K562 (cell line): Measurements from ENCODE around the gene TRIO. TPM values are rescaled to one million over a fixed set of nuclear protein-coding genes. Genes with fewer than 3 reads are reported as not detected.
A peak's percentile ranks its signal among the peaks of the same experiment; 100 is the strongest.

Experiments used
- ATAC-seq: fragments of 200-7000 bp; cut with Tn5 transposase; 3 replicates; pipeline ENCODE4 v1.9.1; 2020; ENCODE audit warnings: moderate library complexity
- BruUV-seq: library from RNA; stranded (reverse); fragments of 400-500 nt; replicated peaks from 2 replicates; lab custom pipeline; 2021; lab: Mats Ljungman, UMichigan
- CTCF ChIA-PET: fragments of 300-600 bp; formaldehyde crosslinking; extraction: SDS; loops from one replicate; lab custom pipeline; 2021; ENCODE audit warnings: low intra/inter-chr PET ratio; lab: Yijun Ruan, JAX
- POLR2A ChIA-PET: fragments of 300-600, 350-650 bp; sonication (Branson Sonifier 250); formaldehyde crosslinking; extraction: SDS; loops from one replicate; lab custom pipeline; 2021; ENCODE audit warnings: antibody characterized with exemption, inconsistent platforms; lab: Yijun Ruan, JAX
- DNase-seq, 4 experiments: peaks; one replicate each; pipeline versions ENCODE4 v3.0.0 to v3.0.0-alpha.2; 2011 to 2018; ENCODE audit warnings: low spot score in 3 of 4, mixed read lengths in 3 of 4; ENCODE audit errors: extremely low read depth in 1 of 4
- FAIRE-seq: peaks from 2 replicates; lab custom pipeline; 2011; peaks lifted over from hg19 to GRCh38; lab: Jason Lieb, UNC
- H2AFZ ChIP-seq: 2 replicates; pipeline ENCODE4 v1.6.0; 2011; ENCODE audit warnings: low read depth, low read length, control low read depth, inconsistent platforms
- H3K27ac ChIP-seq: fragments of 200-600 bp; 3 replicates; pipeline ENCODE4 v1.8.0; 2011; ENCODE audit warnings: low read depth, mild to moderate bottlenecking, control low read depth, inconsistent platforms, low read length, moderate library complexity, mixed read lengths; ENCODE audit errors: extremely low read depth
- H3K27me3 ChIP-seq, 2 experiments: fragments of 300-600 bp in 1 of 2; 2 replicates in 1 of 2; 3 replicates in 1 of 2; pipeline versions ENCODE4 v1.6.0 to v1.8.0; 2011; ENCODE audit warnings: inconsistent platforms in 2 of 2, low read length in 2 of 2, mild to moderate bottlenecking in 1 of 2, mixed read lengths in 1 of 2, moderate library complexity in 1 of 2; ENCODE audit not compliant: control insufficient read depth in 2 of 2, insufficient read depth in 2 of 2
- H3K36me3 ChIP-seq: fragments of 300-600 bp; 3 replicates; pipeline ENCODE4 v1.8.0; 2011; ENCODE audit warnings: mild to moderate bottlenecking, low read length, inconsistent platforms; ENCODE audit not compliant: control insufficient read depth, insufficient read depth
- H3K4me1 ChIP-seq, 2 experiments: fragments of 200-600 bp in 1 of 2; replicated peaks in 1 of 2; 2 replicates in 1 of 2; 3 replicates in 1 of 2; pipeline versions ENCODE4 v1.5.1 to v1.8.0; 2011; ENCODE audit warnings: inconsistent platforms in 2 of 2, low read length in 2 of 2, mild to moderate bottlenecking in 1 of 2, mixed read lengths in 1 of 2, moderate library complexity in 1 of 2; ENCODE audit not compliant: control insufficient read depth in 2 of 2, insufficient read depth in 2 of 2
- H3K4me2 ChIP-seq: 2 replicates; pipeline ENCODE4 v1.6.1; 2011; ENCODE audit warnings: low read length, control low read depth, inconsistent platforms, mixed read lengths; ENCODE audit not compliant: insufficient read depth
- H3K4me3 ChIP-seq: fragments of 200-600 bp; sonication (generic), shearing (Covaris generic); 2 replicates; pipeline ENCODE4 v1.5.1; 2016; ENCODE audit warnings: control low read depth, inconsistent platforms
- H3K79me2 ChIP-seq: fragments of 200-600 bp; 3 replicates; pipeline ENCODE4 v1.8.0; 2011; ENCODE audit warnings: low read length, inconsistent platforms; ENCODE audit not compliant: control insufficient read depth, insufficient read depth
- H3K9ac ChIP-seq, 2 experiments: 2 replicates each; pipeline versions ENCODE4 v1.6.0 to v1.6.1; 2011; ENCODE audit warnings: low read depth in 2 of 2, low read length in 2 of 2, control low read depth in 1 of 2, inconsistent platforms in 1 of 2, mild to moderate bottlenecking in 1 of 2, mixed read lengths in 1 of 2; ENCODE audit not compliant: insufficient read depth in 1 of 2
- H3K9me1 ChIP-seq: one replicate; pipeline ENCODE4 v1.6.0; 2011; ENCODE audit warnings: inconsistent platforms, mild to moderate bottlenecking, low read length, moderate library complexity; ENCODE audit not compliant: control insufficient read depth, insufficient read depth
- H3K9me3 ChIP-seq: replicated peaks from 2 replicates; pipeline ENCODE4 v1.5.1; 2011; ENCODE audit warnings: low read depth, low read length, inconsistent platforms; ENCODE audit not compliant: control insufficient read depth, insufficient read depth
- H4K20me1 ChIP-seq: replicated peaks from 2 replicates; pipeline ENCODE4 v1.6.1; 2011; ENCODE audit warnings: low read length, inconsistent platforms, mixed read lengths; ENCODE audit not compliant: control insufficient read depth, insufficient read depth
- EGR1 ChIP-seq: fragments of 450-650 bp; conservative IDR thresholded peaks from 2 replicates; pipeline ENCODE4 v1.6.1; 2017; ENCODE audit warnings: mild to moderate bottlenecking
- FOXK2 ChIP-seq, 2 experiments: fragments of 450-650 bp; IDR thresholded peaks in 1 of 2; conservative IDR thresholded peaks in 1 of 2; 2 replicates each; pipeline ENCODE4 v1.6.1; 2016; ENCODE audit warnings: low read depth in 2 of 2, mild to moderate bottlenecking in 1 of 2
- OTX1 ChIP-seq: fragments of 450-650 bp; formaldehyde crosslinking; IDR thresholded peaks from 2 replicates; pipeline ENCODE4 v1.4.0; 2022; ENCODE audit warnings: mild to moderate bottlenecking
- PCBP1 ChIP-seq: fragments of 200-400 bp; formaldehyde crosslinking; IDR thresholded peaks from 2 replicates; pipeline ENCODE4 v1.6.1; 2018; ENCODE audit warnings: mild to moderate bottlenecking, low read depth, low read length; ENCODE audit not compliant: poor library complexity, severe bottlenecking
- RFX5 ChIP-seq: IDR thresholded peaks from 2 replicates; pipeline ENCODE4 v1.6.1; 2011; ENCODE audit warnings: low read depth, mild to moderate bottlenecking, improper control_type of control experiment, low read length
- SRSF9 ChIP-seq: fragments of 200-400 bp; formaldehyde crosslinking; IDR thresholded peaks from 2 replicates; pipeline ENCODE4 v1.6.1; 2017; ENCODE audit warnings: low read depth, low read length, borderline replicate concordance
- TAL1 ChIP-seq: fragments of 450-650 bp; IDR thresholded peaks from 2 replicates; pipeline ENCODE4 v1.6.1; 2016; ENCODE audit warnings: mild to moderate bottlenecking
- whole genome bisulfite sequencing: fragments of 100-300 bp; shearing (Covaris generic); methylation state at CpG from one replicate; pipeline ENCODE4 v1.1.6; 2016; ENCODE audit warnings: low coverage, mixed read lengths; ENCODE audit not compliant: insufficient coverage; ENCODE audit errors: missing lambda C conversion rate; 5-methylcytosine and 5-hydroxymethylcytosine counted together
- in situ Hi-C: fragments of 300-500 bp; cut with MboI; formaldehyde crosslinking; loops from 4 replicates; pipeline ENCODE4 v1.15.0; 2018; ENCODE audit warnings: inconsistent platforms, mixed read lengths
- intact Hi-C: fragments of 100-400 bp; cut with micrococcal nuclease; formaldehyde crosslinking; loops from 2 replicates; pipeline ENCODE4 v1.14.2; 2022
- polyA plus RNA-seq, 8 experiments: library from polyadenylated mRNA; depleted of rRNA in 4 of 8; stranded (reverse) in 5 of 8; unstranded in 3 of 8; fragments of >200 nt; fragmentation: Nextera tagmentation in 2 of 8; fragmentation: Illumina TruSeq in 1 of 8; extraction: Ambion mirVana in 2 of 8; extraction: Trizol in 1 of 8; gene quantifications; 2 replicates each; pipeline versions ENCODE4 v1.2.1 to v1.2.3, GENCODE V29; 2011 to 2014; ENCODE audit warnings: inconsistent platforms in 1 of 8, missing spikeins in 1 of 8
- total RNA-seq, 7 experiments: library from RNA; depleted of rRNA in 6 of 7; stranded (reverse); fragments of >200 nt in 6 of 7; fragmentation: Illumina TruSeq in 2 of 7; extraction: Trizol in 2 of 7; gene quantifications; 2 replicates each; pipeline versions ENCODE4 v1.2.1 to v1.2.3, GENCODE V29; 2011 to 2021; ENCODE audit warnings: low replicate concordance in 1 of 7
- TF ChIP-seq, protein P1 (sequence below): sonication (generic); formaldehyde crosslinking; IDR thresholded peaks from 2 replicates; pipeline ENCODE4 v1.8.0; 2022; ENCODE audit warnings: mild to moderate bottlenecking, missing genetic modification reagents

TRIO gene
- total and polyA plus RNA-seq, 9 of the 15 experiments (the other 6 are each of a cell fraction or from before 2014, with no cell fraction given): 0.24 to 5.0 (median 1.1) TPM

- Histone ChIP-seq H4K20me1 (no peaks in the 10 kb centered on the region), H3K4me1 (no peaks in the 10 kb centered on the region; a peak in 2 of 5 replicates), H3K9ac (no peak overlapping the region), H3K9me1 (no peaks in the 10 kb centered on the region), H3K36me3 (no peaks in the 10 kb centered on the region), H2AFZ (no peak overlapping the region), H3K79me2 (no peaks in the 10 kb centered on the region), H3K27me3 (peaks cover 0 to 10% of the 10 kb centered on the region in 2 experiments; a peak in 1 of 5 replicates), H3K4me3 (no peak overlapping the region), H3K4me2 (no peak overlapping the region), H3K27ac (no peak overlapping the region), H3K9me3 (no peaks in the 10 kb centered on the region)
- CTCF ChIA-PET: no interaction called here
- TF ChIP-seq PCBP1 (no peak), SRSF9 (no peak), TAL1 (no peak), OTX1 (CRISPR knock-in tag) (0 out of 2 replicates have a peak, but pooled peaks have one; percentile 12), FOXK2 (conservative IDR thresholded peaks at IDR 0.05 in 1 of 2, IDR thresholded peaks at IDR 0.05 in 1 of 2; ENCODE audit: low read depth in 2 of 2) (no peak), RFX5 (no peak), EGR1 (peak; percentile 45; the same call in 1 of the 2 replicates)
- TF ChIP-seq, protein P1, sequence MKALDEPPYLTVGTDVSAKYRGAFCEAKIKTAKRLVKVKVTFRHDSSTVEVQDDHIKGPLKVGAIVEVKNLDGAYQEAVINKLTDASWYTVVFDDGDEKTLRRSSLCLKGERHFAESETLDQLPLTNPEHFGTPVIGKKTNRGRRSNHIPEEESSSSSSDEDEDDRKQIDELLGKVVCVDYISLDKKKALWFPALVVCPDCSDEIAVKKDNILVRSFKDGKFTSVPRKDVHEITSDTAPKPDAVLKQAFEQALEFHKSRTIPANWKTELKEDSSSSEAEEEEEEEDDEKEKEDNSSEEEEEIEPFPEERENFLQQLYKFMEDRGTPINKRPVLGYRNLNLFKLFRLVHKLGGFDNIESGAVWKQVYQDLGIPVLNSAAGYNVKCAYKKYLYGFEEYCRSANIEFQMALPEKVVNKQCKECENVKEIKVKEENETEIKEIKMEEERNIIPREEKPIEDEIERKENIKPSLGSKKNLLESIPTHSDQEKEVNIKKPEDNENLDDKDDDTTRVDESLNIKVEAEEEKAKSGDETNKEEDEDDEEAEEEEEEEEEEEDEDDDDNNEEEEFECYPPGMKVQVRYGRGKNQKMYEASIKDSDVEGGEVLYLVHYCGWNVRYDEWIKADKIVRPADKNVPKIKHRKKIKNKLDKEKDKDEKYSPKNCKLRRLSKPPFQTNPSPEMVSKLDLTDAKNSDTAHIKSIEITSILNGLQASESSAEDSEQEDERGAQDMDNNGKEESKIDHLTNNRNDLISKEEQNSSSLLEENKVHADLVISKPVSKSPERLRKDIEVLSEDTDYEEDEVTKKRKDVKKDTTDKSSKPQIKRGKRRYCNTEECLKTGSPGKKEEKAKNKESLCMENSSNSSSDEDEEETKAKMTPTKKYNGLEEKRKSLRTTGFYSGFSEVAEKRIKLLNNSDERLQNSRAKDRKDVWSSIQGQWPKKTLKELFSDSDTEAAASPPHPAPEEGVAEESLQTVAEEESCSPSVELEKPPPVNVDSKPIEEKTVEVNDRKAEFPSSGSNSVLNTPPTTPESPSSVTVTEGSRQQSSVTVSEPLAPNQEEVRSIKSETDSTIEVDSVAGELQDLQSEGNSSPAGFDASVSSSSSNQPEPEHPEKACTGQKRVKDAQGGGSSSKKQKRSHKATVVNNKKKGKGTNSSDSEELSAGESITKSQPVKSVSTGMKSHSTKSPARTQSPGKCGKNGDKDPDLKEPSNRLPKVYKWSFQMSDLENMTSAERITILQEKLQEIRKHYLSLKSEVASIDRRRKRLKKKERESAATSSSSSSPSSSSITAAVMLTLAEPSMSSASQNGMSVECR (CRISPR knock-in tag): no peak
- 3% methylated on average over 4 of the region's 5 CpGs for WGBS
- no peak for ATAC-seq
- POLR2A ChIA-PET: no interaction called here
- DNase-seq: no peak
- in situ Hi-C loops (no loop called here), intact Hi-C loops (no loop called here)
- no peak for FAIRE-seq
- BruUV-seq: no TSS peak
Measured at GRCh38 chr5:14308384-14309154, 165.4 kb downstream of the TRIO start.
